HG03060 (cell line): Measurements from ENCODE around the gene COL26A1.
"Not testable (repeated sequence)": the region's sequence is repeated elsewhere in the genome, so short reads cannot be mapped to it uniquely, and the experiment has no call there.

Experiments used
- ATAC-seq: cut with Tn5 transposase; IDR thresholded peaks from one replicate; pipeline ENCODE4 v1.9.1; 2021; ENCODE audit warnings: low read depth, moderate number of reproducible peaks; ENCODE audit not compliant: unreplicated experiment

Gene COL26A1

DNA sequence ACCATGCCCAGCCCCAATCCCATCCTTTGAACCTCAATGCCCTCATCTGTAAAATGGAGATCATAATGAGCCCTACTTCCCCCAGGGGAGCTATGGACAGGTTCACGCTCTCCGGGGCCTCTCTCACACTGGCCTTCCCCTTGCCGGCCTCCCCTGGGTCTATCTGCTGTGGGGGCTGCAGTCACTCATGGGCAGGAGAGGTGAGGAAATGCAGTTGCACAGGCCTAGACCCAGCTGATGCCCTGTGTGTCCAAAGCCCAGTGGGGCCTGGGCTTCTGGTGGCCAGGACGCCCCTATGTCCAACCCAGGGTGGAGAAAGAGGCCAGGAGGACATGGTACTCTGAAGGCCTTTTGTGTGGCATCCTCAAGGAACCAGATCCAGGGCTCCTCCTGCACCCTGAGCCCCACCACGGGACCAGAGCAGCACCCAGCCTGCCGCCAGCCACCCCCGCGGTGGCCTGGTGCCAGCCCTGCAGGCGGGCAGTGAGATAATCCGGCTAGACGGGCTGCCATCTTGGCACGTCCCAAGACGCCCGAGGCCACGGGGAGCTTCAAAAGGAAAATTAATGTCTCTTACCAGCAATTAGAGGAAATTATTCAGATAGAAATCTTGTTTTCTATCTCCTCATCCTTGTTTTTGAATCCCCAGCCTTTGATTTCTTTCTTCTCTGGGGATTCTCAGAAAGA is 227.4 kb downstream of the COL26A1 start:
- ATAC-seq, result no peak

DNA sequence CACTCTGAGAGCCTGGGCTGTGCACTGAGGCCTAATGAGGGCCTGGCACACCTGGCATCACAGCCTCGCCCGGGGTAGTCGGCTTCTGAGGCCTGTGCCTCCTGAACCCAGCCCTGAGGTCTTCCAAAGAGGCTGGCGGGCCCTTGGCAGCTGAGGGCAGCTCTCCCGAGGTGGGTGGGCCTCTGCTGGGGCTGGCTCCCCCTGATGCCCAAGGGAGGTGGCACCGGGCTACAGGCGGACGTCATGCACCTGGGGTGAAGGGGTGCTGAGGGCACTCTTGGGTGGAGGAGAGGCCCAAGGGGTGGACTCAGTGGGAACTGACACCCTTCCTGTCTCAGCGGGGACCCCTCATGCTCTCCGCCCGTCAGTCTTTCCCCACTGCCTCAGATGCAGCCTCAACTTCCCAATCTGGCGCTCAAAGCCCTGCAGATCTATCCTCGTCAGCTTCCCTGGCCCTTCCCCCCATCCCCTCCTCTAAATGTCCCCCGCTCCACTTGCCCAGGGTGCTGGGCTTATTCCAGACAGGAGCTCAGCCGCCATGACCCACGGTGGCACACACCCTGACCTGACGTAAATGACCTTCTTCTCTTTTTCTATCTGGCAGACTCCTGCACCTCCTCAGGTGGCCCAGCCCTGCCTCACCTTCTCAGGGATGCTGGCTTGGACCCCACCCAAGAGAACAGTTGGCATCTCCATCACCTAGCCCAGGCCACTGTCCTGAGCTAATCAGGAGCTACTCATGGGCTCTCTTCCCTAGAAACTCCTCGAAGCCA is 228.2 kb downstream of the COL26A1 start:
- ATAC-seq, result no peak

DNA sequence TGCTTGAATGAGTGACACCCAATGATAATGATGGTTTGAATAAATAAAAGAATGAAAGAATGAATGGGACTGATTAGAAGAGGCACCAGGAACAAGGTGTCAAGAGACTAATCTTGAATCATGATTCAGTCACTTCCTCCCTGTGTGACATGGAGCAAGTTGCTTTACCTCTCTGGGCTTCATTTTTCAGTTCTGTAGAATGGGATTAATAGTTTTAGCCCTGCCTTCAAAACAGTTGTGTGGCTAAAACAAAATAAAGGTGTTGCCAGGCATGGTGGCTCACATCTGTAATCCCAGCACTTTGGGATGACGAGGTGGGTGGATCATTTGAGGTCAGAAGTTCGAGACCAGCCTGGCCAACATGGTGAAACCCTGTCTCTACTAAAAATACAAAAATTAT is 228.8 kb downstream of the COL26A1 start:
- ATAC-seq, result no peak

DNA sequence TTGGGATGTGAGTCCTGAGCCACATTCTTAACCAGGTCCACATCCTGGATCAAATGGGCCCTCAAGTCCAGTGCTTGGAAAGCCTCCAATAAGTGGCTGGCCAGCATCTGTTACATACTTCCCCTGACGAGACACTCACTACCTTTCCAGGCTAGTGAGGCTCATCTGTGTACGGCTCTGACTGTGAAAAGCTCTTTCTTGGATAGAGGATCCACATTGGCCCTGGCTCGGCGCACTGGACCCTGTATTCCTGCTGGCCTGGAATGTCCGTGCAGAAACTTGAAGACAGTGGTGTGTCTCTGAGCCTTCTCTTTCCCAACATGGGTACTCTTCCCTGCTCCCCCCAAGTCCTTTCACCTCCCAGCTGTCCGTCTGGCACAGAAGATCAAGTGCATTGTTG is 230.9 kb downstream of the COL26A1 start:
- no peak for ATAC-seq

DNA sequence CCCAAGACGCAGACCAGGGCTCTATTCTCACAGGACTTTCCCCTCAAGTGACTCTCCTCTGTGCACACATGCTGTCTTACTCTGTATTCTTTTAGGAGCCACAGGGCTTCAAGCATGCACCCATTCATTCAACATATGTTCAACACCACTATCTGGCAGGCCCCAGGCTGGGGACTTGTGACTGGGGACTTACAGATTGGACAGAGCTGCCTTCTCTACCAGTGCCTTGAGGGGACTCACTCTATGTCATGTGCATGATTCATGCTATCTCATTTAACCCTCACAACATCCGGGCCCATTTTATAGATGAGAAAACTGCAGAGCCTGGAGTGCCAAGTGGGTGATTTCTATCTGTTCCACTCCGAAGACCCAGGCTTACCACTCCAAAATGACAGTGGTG is 232.1 kb downstream of the COL26A1 start:
- no peak for ATAC-seq

DNA sequence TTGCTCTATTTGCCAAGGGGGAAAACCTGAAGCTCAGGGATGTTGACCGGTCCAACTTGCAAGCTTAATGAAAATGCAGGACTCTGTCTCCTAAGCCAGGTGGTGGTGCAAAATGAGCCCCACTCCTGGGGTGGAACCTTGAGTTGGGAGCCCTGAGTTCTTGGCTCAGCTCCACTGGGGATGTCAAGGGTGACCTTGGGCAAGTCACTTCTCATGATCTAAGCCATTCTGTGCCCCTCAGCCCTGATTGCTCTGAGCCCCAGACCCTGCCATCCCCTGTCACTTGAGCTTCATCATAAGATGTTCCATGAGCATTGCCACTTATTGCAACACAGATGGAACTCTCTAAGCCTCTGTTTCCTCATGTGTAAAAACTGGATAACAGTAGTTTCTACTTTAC is 232.6 kb downstream of the COL26A1 start:
- no peak for ATAC-seq

DNA sequence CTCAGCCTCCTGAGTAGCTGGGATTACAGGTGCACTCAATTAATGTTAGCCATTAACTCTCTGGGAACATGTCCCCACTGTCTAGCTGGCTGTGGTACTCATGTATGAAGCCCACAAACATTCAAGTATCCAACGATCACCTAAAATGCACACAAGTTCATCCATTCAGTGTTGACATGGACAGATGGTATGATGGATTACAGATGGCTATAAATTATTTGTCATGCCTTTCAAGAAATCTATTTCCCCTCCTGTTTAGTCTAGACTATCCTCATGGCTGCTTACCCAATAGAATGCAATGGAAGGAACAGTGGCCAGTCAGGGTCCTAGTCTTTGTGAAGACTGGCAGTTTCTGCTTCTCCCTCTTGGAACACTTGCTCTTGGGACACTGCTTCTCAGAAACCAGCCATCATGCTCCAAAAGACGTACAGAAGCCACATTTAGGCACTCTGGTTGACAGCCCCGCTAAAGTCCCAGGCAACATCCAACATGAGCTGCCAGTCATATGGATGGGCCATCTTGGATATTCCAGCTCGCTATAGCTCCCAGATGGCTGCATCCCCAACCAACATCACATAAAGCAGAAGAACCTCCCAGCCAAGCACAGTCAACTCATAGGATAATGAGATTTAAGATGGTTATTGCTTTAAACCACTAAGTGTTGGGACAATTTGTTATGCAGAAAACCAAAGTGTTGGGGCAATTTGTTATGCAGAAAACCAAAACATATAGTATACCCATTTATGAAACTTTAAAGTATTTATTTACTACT is 233.3 kb downstream of the COL26A1 start:
- ATAC-seq, result no peak

DNA sequence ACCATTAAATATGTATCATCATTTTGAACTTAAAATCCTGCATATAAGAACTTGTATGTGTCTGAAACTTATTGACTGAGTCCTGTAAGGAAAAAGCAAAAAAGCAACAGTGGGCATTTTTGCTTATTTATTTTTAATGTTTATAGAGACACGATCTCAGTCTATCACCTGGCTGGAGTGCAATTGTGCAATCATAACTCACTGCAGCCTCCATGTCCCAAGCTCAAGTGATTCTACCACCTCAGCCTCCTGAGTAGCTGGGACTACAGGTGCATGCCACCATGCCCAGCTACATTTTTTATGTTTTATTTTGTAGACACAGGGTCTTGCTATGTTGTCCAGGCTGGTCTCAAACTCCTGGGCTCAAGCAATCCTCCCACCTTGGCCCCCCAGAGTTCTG is 234.2 kb downstream of the COL26A1 start:
- ATAC-seq, result no peak

DNA sequence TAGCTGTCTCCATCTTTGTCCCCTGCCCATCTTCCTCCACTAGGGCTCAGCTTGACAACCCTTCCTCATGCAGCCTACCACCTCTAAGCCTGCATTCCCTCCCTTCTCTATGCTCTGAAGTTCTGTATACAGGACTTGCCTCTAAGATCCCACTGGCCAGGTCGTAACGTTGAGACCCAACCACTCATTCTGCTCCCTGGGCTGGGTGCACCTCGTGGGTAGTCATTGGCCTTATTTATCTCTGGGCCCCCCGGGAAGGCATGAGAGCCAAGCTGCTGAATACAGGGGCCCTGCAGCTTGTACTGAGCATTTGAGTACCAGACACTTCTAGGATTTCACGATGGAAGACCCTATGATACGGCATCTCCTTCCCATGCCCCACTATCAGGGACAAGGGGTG is 235.3 kb downstream of the COL26A1 start:
- ATAC-seq, result no peak

DNA sequence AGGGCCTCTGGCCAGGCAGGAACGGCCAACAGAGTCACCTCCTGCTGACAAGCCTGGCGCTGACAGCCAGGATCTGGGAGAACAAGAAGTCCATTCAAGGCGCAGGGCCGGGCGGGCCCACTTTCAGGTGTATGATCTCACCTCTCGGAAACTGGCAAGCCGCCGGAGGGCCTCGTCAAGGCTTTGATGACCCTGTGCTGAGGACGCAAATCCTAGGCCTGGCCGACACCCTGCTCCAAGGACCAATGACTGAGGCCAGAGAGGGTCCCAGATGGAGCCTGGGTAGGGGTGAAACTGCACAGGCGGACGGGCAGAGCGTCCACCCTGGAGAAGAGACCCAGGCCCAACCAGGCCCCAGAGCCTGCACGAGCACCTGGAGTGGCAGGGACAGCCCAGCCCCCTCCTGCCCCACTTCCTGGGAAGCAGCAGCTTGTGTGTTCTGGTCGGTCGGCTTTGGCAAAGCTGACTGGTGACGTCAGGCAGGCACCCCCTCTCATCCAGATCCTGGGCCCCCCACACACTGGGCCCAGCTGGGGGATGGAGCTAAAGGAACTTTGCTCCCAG is 235.8 kb downstream of the COL26A1 start:
- ATAC-seq, result no peak

DNA sequence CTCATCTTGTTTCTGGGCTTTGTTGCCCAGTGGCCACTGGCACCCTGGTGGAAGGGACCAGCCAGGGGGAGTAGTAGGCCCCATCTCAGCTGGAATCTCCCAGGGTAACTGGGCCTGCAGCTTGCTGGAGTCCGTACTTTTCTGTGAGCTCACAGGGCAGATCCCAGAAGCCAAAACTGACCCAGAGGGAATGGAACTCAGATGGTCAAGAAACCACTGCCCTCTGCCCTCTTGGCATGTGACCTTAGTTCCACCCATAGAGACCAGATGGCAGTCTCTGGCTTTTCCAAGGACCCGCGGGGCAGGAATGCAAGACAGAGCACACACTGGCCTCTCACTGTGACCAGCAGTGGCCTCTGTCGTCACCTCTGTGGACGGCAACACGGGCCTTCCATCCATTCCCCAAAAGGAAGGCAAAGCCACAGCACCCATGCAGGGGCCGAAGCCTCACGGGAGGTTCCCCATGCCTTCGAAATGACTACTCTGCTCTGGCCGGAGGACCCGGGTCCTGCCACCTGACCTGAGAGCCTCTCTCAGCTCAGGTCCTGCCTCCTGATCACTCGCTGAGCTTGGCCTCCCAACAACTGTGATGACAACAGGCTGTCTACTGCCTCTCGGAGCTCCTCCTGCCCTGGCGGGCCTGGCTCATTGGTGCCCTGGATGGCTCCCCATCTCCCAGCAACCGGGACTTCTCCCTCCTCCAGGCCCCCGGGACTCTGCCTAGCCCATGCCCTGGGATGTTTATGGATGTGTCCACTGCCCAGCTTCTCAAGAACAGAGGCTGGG is 236.5 kb downstream of the COL26A1 start:
- no peak for ATAC-seq

DNA sequence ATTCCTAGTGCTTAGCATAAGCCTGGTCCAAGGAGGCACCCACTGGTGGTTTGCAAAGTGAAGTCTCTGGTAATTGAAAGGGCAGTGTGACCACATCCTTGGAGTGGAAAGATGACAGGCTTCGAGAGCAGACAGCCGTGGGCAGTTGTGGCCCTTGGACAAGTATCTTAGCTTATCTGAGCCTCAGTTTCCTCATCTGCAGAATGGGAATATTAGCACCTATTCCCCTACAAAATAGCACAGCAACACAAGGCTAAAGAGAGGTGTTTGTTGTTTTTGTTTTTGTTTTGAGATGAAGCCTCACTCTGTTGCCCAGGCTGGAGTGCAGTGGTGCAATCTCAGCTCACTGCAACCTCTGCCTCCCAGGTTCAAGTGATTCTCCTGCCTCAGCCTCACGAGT is 237.1 kb downstream of the COL26A1 start:
- ATAC-seq, result no peak

DNA sequence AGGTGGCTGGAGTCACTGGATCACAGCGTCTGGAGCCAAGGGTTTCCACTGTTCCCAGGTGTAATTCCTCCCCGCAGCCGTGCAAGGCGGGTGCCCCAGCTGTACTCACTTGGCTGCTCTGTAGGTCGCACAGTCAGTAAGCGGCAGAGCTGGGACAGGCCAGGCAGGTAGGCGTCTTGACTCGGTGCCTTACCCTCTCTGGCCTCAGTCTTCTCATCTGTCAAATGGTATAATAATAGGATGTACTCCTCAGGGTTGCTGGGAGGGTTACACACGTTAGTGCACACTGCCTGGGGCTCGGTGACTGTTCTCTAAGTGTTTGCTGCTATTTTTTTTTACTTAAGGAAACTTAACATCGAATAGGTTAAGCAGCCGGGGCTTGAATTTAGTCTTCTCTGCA is 239.4 kb downstream of the COL26A1 start:
- no peak for ATAC-seq

DNA sequence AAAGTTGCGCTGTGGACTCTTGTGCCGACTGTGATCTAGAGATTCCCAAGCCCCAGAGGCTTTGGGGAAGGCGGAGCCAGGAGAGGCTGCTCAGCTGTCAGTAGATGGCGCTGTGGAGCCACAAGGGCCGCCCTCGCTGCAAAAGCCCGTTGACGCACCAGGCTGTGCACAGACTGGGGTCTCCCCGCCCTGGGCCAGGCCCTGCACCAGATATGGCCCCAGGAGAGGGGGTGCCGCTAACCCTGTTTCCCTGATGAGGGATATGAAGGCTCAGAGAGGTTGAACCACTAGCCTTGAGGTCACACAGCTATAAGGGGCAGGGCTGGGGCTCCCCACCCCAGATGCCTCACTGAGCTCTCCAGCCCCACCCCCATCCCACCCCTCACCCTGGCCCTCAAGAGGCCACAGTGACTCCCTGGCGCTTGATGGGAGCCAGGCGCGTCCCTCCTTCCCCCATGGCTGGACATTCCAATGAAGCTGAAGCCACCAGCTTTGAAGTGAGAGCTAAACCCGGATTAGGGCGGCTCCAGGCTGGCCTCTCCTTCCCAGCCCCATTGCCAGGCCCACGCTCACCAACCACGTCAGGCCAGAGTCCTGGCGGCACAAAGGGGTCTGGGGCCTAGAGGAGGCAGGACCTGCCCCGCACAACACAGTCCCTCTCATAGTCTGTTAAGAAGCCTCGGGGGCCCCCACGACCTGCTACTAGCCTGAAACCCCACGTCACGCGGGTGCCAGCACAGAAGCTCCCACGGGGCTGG is 240.0 kb downstream of the COL26A1 start:
- ATAC-seq, result no peak

DNA sequence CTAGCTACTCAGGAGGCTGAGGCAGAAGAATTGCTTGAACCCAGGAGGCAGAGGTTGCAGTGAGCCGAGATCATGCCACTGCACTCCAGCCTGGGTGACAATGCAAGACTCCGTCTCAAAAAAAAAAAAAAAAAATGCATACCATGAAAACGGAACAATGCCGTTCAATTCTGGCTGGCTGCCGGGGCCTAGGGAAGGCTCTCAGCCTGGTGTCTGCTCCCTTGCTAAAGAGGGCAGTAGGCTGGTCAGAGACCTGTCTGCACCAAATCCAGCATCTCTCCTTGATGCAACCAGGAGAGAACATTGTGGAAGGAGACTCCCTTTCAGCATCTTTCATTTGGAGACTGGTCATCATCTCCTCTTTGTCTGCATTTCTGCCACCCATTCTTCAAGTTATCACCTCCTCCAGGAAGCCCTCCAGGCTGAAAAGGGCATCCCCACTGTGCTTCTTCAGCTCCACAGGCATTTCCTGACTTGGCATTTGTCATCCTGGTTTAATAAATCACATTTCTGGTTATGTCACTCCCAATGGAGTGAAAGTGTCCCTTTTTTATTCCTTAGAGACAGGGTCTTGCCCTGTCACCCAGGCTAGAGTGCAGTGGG is 241.8 kb downstream of the COL26A1 start:
- ATAC-seq, result no peak

DNA sequence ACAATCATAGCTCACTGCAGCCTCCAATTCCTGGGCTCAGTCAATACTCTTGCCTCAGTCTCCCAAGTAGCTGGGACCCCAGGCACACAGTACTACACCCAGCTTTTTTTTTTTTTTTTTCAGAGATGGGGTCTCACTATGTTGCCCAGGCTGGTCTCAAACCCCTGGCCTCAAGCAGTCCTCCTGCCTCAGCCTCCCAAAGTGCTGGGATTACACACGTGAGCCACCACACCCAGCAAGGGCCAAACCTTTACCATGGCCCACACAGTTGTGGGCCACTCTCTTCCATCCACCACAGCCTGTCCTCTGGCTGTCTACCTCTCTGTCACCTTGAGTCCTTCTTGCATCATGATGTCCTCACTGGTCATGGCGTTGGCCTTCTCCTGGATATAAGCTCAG is 242.3 kb downstream of the COL26A1 start:
- ATAC-seq, result not testable (repeated sequence)

DNA sequence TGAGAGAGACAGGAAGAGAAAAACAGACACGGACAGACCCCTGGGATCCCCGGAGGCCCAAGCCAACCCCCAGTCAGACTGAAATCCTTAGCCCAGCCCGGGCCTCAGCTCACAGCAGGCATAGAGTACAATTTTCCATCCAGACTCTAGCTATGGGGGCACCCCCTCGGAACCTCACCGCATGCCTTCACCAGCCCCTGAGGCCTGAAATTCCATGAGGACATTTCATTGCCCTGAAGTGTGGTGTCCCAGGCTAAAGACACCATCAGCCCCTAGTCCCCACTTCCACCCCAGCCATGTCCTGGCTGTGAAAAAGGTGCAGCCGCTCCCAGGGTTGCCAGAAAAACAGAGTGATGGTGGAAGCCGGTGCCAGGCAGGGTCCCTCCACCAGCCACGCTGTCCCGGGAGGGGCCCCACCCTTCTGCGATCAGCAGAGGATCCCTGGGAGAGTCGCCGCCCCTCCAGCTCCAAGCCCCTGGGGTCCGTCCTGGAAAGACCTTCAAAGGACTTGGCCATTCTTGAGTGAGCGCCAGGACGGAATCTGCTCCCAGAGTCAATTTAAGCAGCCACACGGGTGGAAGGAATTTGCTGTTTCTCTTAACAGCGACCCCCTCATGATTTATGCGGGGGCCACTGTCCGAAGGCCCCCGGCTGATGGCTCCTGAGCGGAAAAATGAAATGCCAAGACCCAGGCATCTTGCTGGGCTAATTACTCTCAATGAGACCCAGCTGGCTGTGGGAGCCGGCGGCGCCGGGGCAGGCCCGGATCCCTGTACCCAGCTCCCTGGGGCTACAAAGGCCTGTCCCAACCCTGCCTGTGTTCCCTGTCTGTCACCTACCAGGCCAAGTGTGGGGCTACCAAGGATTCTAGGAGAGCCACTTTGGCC is 243.2 kb downstream of the COL26A1 start:
- no peak for ATAC-seq

DNA sequence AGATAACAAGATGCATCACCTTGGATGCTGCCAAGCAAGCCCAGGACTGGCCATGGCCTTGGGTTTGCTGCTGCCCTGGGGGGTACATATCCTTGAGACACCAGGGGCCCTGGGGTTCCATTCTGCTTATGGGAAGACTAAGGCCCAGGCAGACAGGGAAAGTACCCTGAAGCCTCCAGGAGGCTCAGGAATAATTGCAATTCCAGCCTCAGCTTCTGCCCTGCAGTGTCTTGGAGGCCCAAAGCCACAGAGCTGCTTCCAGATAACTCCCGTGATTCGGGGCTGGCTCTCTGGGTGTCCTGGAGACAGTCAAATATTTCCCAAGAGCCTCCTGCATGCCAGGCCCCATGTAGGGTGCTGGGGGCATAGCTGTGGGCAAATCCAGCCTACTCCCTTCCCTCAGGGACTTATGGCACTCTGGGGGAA is 243.8 kb downstream of the COL26A1 start:
- ATAC-seq, result no peak
